Activated B cell treated with CpG ODN at 0.5 μM for 24 hours (primary cell): Measurements from ENCODE around the gene CCDC180. TPM values are rescaled to one million over a fixed set of nuclear protein-coding genes. Genes with fewer than 3 reads are reported as not detected.

ENCODE experiments used
- ATAC-seq: fragments of 200-7000 bp; cut with Tn5 transposase; one replicate; pipeline ENCODE4 v1.10.0; 2021; ENCODE audit warnings: low read depth, mild to moderate bottlenecking, moderate library complexity
- CTCF ChIA-PET: fragments of 350-600 bp; sonication (Branson Sonifier 250); formaldehyde crosslinking; loops from one replicate; lab custom pipeline; 2021; ENCODE audit warnings: antibody characterized with exemption; lab: Charles Lee
- POLR2A ChIA-PET: fragments of 350-600 bp; sonication (Branson Sonifier 250); formaldehyde crosslinking; loops from one replicate; lab custom pipeline; 2021; ENCODE audit warnings: antibody characterized with exemption; lab: Charles Lee
- DNase-seq: peaks from one replicate; pipeline ENCODE4 v3.0.0; 2022
- H3K27ac Mint-ChIP-seq: one replicate; pipeline ENCODE4 v1.8.0; 2020; ENCODE audit warnings: mixed read lengths
- H3K27me3 Mint-ChIP-seq: one replicate; pipeline ENCODE4 v1.8.0; 2021; ENCODE audit warnings: mixed read lengths
- H3K36me3 Mint-ChIP-seq: one replicate; pipeline ENCODE4 v1.8.0; 2021; ENCODE audit warnings: low read depth, mixed read lengths
- H3K4me1 Mint-ChIP-seq: one replicate; pipeline ENCODE4 v1.8.0; 2021; ENCODE audit warnings: mixed read lengths
- H3K4me3 Mint-ChIP-seq: one replicate; pipeline ENCODE4 v1.8.0; 2020; ENCODE audit warnings: mild to moderate bottlenecking, mixed read lengths
- H3K9me3 Mint-ChIP-seq: one replicate; pipeline ENCODE4 v1.8.0; 2020; ENCODE audit warnings: mixed read lengths
- CTCF ChIP-seq: fragments of 200-600 bp; IDR thresholded peaks from one replicate; pipeline ENCODE4 v1.8.0; 2022; ENCODE audit warnings: antibody characterized with exemption, mild to moderate bottlenecking
- intact Hi-C: fragments of 100-400 bp; cut with micrococcal nuclease; formaldehyde crosslinking; loops from one replicate; pipeline ENCODE4 v1.15.1; 2024
- total RNA-seq: library from RNA; stranded (reverse); gene quantifications from 2 replicates; pipeline ENCODE4 v1.2.3, GENCODE V29; 2022

CCDC180 gene
- total RNA-seq, 1 donor from 2014 or later, result 4.0 TPM

- Mint-ChIP-seq H3K27ac (no peak overlapping the region), H3K4me3 (no peak overlapping the region), H3K4me1 (no peaks in the 10 kb centered on the region), H3K27me3 (peaks cover 11% of the 10 kb centered on the region), H3K36me3 (peaks cover 11% of the 10 kb centered on the region), H3K9me3 (peaks cover 9% of the 10 kb centered on the region)
- ChIA-PET CTCF (no interaction called here), POLR2A (no interaction called here)
- TF ChIP-seq CTCF, result no peak
- ATAC-seq, result no peak
- intact Hi-C loops, result no loop called here
- DNase-seq, result no peak
Measured at GRCh38 chr9:97301974-97302373, 5.5 kb upstream of the CCDC180 start.

GRCh38 chr9:97304586-97304985 is 2.9 kb upstream of the CCDC180 start:
- no peak overlapping the region for H3K27ac Mint-ChIP-seq
- H3K9me3 Mint-ChIP-seq, result no peaks in the 10 kb centered on the region
- TF ChIP-seq CTCF, result no peak
- intact Hi-C loops, result no loop called here
- no peak for ATAC-seq
- no peak for DNase-seq
- peaks cover 11% of the 10 kb centered on the region for H3K27me3 Mint-ChIP-seq
- no peaks in the 10 kb centered on the region for H3K4me1 Mint-ChIP-seq
- POLR2A ChIA-PET, result no interaction called here
- CTCF ChIA-PET, result no interaction called here
- no peak overlapping the region for H3K4me3 Mint-ChIP-seq
- H3K36me3 Mint-ChIP-seq, result peaks cover 5% of the 10 kb centered on the region

GRCh38 chr9:97305501-97306298 is 1.8 kb upstream of the CCDC180 start:
- ATAC-seq (no peak), DNase-seq (no peak)
- ChIA-PET POLR2A (no interaction called here), CTCF (no interaction called here)
- no peaks in the 10 kb centered on the region for H3K9me3 Mint-ChIP-seq
- H3K27ac Mint-ChIP-seq, result no peak overlapping the region
- no peak overlapping the region for H3K4me3 Mint-ChIP-seq
- peaks cover 5% of the 10 kb centered on the region for H3K36me3 Mint-ChIP-seq
- no peaks in the 10 kb centered on the region for H3K4me1 Mint-ChIP-seq
- no peak for TF ChIP-seq CTCF
- intact Hi-C loops, result no loop called here
- peaks cover 11% of the 10 kb centered on the region for H3K27me3 Mint-ChIP-seq

- ChIA-PET CTCF (no interaction called here), POLR2A (no interaction called here)
- ATAC-seq, result no peak
- no peak overlapping the region for H3K4me3 Mint-ChIP-seq
- no peak overlapping the region for H3K27ac Mint-ChIP-seq
- no peaks in the 10 kb centered on the region for H3K9me3 Mint-ChIP-seq
- no peaks in the 10 kb centered on the region for H3K4me1 Mint-ChIP-seq
- DNase-seq, result no peak
- TF ChIP-seq CTCF, result no peak
- peaks cover 5% of the 10 kb centered on the region for H3K36me3 Mint-ChIP-seq
- peaks cover 11% of the 10 kb centered on the region for H3K27me3 Mint-ChIP-seq
- intact Hi-C loops, result no loop called here
Measured at GRCh38 chr9:97307091-97307490, 368 bp upstream of the CCDC180 start.

- no peak for TF ChIP-seq CTCF
- CTCF ChIA-PET, result no interaction called here
- Mint-ChIP-seq H3K9me3 (no peaks in the 10 kb centered on the region), H3K4me1 (no peaks in the 10 kb centered on the region), H3K36me3 (peaks cover 17% of the 10 kb centered on the region), H3K27ac (no peak overlapping the region), H3K27me3 (peaks cover 11% of the 10 kb centered on the region), H3K4me3 (no peak overlapping the region)
- no peak for ATAC-seq
- intact Hi-C loops, result no loop called here
- DNase-seq, result no peak
- POLR2A ChIA-PET, result no interaction called here
Measured at GRCh38 chr9:97309260-97309659, 1.8 kb downstream of the CCDC180 start.
